MM.1S (cell line): ENCODE measurements around the gene ANKRD6.

Experiments used
- DNase-seq: peaks from one replicate; pipeline ENCODE4 v3.0.0-alpha.2; 2015
- H2AFZ ChIP-seq: fragments of 300-600 bp; sonication (generic); 2 replicates; pipeline ENCODE4 v1.6.0; 2016; ENCODE audit warnings: antibody characterized with exemption, low read length
- H3F3A ChIP-seq: fragments of 300-600 bp; sonication (generic); 2 replicates; pipeline ENCODE4 v1.6.1; 2016; ENCODE audit warnings: mild to moderate bottlenecking, antibody characterized with exemption, low read length, moderate library complexity, mixed read lengths; ENCODE audit not compliant: insufficient read depth
- H3K27ac ChIP-seq: fragments of 300-600 bp; sonication (generic); 2 replicates; pipeline ENCODE4 v1.5.1; 2016; ENCODE audit warnings: mild to moderate bottlenecking, low read length
- H3K27me3 ChIP-seq: fragments of 300-600 bp; sonication (generic); replicated peaks from 2 replicates; pipeline ENCODE4 v1.6.0; 2016; ENCODE audit warnings: low read length; ENCODE audit not compliant: insufficient read depth
- H3K36me3 ChIP-seq: fragments of 300-600 bp; sonication (generic); replicated peaks from 2 replicates; pipeline ENCODE4 v1.6.1; 2016; ENCODE audit warnings: mild to moderate bottlenecking, low read length, mixed read lengths; ENCODE audit not compliant: insufficient read depth
- H3K4me1 ChIP-seq: fragments of 300-600 bp; sonication (generic); 2 replicates; pipeline ENCODE4 v1.6.1; 2016; ENCODE audit warnings: low read length, mixed read lengths
- H3K4me2 ChIP-seq: fragments of 300-600 bp; sonication (generic); 2 replicates; pipeline ENCODE4 v1.6.0; 2016; ENCODE audit warnings: low read depth, low read length
- H3K4me3 ChIP-seq: fragments of 300-600 bp; sonication (generic); 2 replicates; pipeline ENCODE4 v1.5.1; 2016; ENCODE audit warnings: low read length, mixed read lengths
- H3K79me2 ChIP-seq: fragments of 300-600 bp; sonication (generic); 2 replicates; pipeline ENCODE4 v1.6.1; 2016; ENCODE audit warnings: mixed run types, low read length, mixed read lengths
- H3K9ac ChIP-seq: fragments of 300-600 bp; sonication (generic); 2 replicates; pipeline ENCODE4 v1.6.1; 2016; ENCODE audit warnings: low read length, mixed read lengths
- H3K9me2 ChIP-seq: fragments of 300-600 bp; sonication (generic); replicated peaks from 2 replicates; pipeline ENCODE4 v1.6.1; 2016; ENCODE audit warnings: mild to moderate bottlenecking, low read length, mixed read lengths; ENCODE audit not compliant: insufficient read depth
- H3K9me3 ChIP-seq: fragments of 300-600 bp; sonication (generic); replicated peaks from 2 replicates; pipeline ENCODE4 v1.6.1; 2016; ENCODE audit warnings: mild to moderate bottlenecking, low read length, mixed read lengths; ENCODE audit not compliant: insufficient read depth
- H4K20me1 ChIP-seq: fragments of 300-600 bp; sonication (generic); 2 replicates; pipeline ENCODE4 v1.6.1; 2016; ENCODE audit warnings: mild to moderate bottlenecking, low read length, moderate library complexity, mixed read lengths; ENCODE audit not compliant: insufficient read depth
- EZH2 ChIP-seq: fragments of 300-600 bp; sonication (generic); optimal IDR thresholded peaks from 2 replicates; pipeline ENCODE3; 2017; ENCODE audit warnings: low read depth, mild to moderate bottlenecking, antibody characterized with exemption, low read length, mixed read lengths
- EZH2phosphoT487 ChIP-seq: fragments of 300-600 bp; sonication (generic); IDR thresholded peaks from 2 replicates; pipeline ENCODE4 v1.6.1; 2018; ENCODE audit warnings: antibody characterized with exemption, low read length
- TF ChIP-seq, protein P1 (sequence below): fragments of 300-600 bp; sonication (generic); IDR thresholded peaks from 2 replicates; pipeline ENCODE4 v1.5.1; 2016; ENCODE audit warnings: antibody characterized with exemption, low read length, mixed read lengths

ANKRD6 gene

DNA sequence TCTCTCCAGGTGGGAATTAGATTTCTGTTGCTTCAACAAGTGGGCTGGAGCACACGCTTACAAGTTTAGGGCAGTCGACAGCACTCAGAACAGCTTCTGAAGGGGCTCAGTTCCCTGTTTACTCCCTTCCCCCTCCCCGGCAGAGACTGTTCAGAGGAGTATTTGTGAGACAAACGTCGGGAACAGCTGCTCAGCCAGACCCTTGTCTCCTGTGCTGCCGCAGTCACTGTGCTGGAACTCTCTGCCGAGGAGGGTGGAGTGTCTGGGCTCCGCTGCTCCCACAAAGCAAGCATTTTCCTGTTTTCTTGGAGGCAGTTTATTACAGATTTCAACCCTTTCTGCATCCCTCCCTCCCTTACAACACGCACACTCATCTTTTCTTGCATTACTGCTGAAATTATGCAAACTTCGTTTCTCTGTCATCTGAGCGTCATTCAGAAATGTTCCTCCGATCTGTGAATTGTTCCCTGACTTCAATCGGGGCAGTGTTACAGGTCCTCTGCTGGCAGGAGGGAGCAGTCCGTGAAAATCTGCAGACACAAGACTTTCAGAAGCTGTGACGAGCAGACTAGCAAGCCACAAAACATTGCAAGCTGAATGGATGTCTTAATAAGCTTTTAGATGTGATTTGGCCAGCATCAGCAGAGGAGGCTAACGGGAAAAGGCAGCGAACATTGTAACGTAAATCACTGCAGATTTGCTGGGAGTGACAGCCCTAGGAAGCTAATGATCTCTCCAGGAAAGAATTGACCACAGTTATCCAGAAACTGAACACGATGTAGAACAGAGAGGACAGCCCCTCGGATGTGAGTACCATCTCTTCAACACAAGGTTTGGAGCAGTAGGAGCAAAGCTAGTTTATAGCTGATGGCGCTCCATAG is 129.4 kb downstream of the ANKRD6 start:
- H3K4me1 ChIP-seq: no peaks in the 10 kb centered on the region
- H3F3A ChIP-seq: no peaks in the 10 kb centered on the region

DNA sequence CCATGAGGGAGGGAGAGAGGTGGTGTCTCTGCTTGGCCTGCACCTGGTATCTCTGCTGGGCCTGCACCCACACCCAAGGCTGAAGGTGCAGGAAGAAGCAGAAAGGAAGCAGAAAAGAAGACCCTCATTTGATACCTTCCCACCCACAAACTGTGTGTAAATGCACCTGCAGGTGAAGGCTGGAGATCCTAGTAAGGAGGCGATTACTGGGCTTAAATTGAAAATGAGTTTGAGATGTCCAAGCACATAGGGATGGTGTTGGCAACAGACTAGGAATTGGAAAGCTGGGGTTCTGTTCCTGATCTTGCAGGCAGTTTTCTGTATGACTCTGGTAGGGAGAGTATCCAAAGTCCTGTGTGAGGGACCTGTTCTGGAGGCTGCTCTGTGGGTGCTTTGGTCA is 130.9 kb downstream of the ANKRD6 start:
- H3K27me3 ChIP-seq: no peaks in the 10 kb centered on the region
- H3K4me3 ChIP-seq: no peak overlapping the region
- no peaks in the 10 kb centered on the region for H3F3A ChIP-seq
- H4K20me1 ChIP-seq: no peaks in the 10 kb centered on the region
- H3K79me2 ChIP-seq: no peaks in the 10 kb centered on the region
- H3K9me2 ChIP-seq: no peaks in the 10 kb centered on the region
- H3K36me3 ChIP-seq: no peaks in the 10 kb centered on the region
- no peak overlapping the region for H3K9ac ChIP-seq
- TF ChIP-seq, protein P1, sequence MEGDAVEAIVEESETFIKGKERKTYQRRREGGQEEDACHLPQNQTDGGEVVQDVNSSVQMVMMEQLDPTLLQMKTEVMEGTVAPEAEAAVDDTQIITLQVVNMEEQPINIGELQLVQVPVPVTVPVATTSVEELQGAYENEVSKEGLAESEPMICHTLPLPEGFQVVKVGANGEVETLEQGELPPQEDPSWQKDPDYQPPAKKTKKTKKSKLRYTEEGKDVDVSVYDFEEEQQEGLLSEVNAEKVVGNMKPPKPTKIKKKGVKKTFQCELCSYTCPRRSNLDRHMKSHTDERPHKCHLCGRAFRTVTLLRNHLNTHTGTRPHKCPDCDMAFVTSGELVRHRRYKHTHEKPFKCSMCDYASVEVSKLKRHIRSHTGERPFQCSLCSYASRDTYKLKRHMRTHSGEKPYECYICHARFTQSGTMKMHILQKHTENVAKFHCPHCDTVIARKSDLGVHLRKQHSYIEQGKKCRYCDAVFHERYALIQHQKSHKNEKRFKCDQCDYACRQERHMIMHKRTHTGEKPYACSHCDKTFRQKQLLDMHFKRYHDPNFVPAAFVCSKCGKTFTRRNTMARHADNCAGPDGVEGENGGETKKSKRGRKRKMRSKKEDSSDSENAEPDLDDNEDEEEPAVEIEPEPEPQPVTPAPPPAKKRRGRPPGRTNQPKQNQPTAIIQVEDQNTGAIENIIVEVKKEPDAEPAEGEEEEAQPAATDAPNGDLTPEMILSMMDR: no peak
- TF ChIP-seq EZH2phosphoT487: no peak
- no peak for TF ChIP-seq EZH2
- no peaks in the 10 kb centered on the region for H3K9me3 ChIP-seq
- H3K4me1 ChIP-seq: no peaks in the 10 kb centered on the region
- H3K4me2 ChIP-seq: no peak overlapping the region
- no peak overlapping the region for H2AFZ ChIP-seq
- DNase-seq: no peak
- no peak overlapping the region for H3K27ac ChIP-seq

More for the DNA sequence above, 129.4 kb downstream of the ANKRD6 start:
- no peak overlapping the region for H3K4me2 ChIP-seq
- H3K36me3 ChIP-seq: no peaks in the 10 kb centered on the region
- no peaks in the 10 kb centered on the region for H3K9me3 ChIP-seq
- H3K9ac ChIP-seq: no peak overlapping the region
- no peak overlapping the region for H3K4me3 ChIP-seq
- DNase-seq: no peak
- no peaks in the 10 kb centered on the region for H3K79me2 ChIP-seq
- H3K27ac ChIP-seq: no peak overlapping the region
- TF ChIP-seq EZH2phosphoT487: no peak
- no peak for TF ChIP-seq EZH2
- TF ChIP-seq, protein P1: no peak
- H3K27me3 ChIP-seq: no peaks in the 10 kb centered on the region
- H4K20me1 ChIP-seq: no peaks in the 10 kb centered on the region
- H3K9me2 ChIP-seq: no peaks in the 10 kb centered on the region
- no peak overlapping the region for H2AFZ ChIP-seq

DNA sequence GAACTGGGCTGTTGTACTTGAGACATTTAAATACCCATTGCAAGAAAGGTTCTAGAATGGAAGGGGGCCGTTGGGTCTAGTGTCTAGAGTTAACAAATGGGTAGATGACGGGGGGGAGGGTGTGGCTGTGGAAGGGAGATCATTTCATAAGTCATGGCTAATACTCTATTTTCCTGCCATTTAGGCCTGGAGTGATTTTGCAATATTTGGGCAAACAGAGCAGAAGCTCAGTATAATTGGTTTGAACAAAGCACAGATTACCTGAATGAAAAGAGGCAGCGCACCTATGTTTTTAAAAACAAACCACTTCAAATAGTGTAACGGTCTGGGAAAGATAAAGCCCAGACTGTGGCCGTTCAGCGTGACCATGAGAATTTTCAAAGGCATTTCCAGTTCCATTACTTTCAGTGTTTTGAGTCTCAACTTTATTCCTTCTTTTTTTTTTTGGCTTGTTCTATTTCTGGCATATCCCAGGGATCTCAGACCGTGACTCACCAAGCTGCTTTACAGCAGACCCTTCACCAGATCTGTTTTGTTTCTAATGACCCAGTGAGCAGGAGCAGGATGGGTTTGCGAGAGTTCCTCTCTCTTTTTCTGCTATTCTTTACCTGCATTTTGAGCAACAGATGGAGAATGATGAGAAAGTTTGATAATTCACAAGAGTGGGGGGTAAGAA is 131.9 kb downstream of the ANKRD6 start:
- Histone ChIP-seq H3K27me3 (no peaks in the 10 kb centered on the region), H4K20me1 (no peaks in the 10 kb centered on the region), H3K4me2 (no peak overlapping the region), H3F3A (no peaks in the 10 kb centered on the region), H2AFZ (no peak overlapping the region), H3K36me3 (no peaks in the 10 kb centered on the region), H3K9me2 (no peaks in the 10 kb centered on the region), H3K79me2 (no peaks in the 10 kb centered on the region), H3K27ac (no peak overlapping the region), H3K9ac (no peak overlapping the region), H3K4me1 (no peaks in the 10 kb centered on the region), H3K9me3 (no peaks in the 10 kb centered on the region), H3K4me3 (no peak overlapping the region)
- no peak for TF ChIP-seq EZH2phosphoT487
- TF ChIP-seq EZH2: no peak
- TF ChIP-seq, protein P1: no peak
- no peak for DNase-seq
